Epithelial cell of proximal tubule (primary cell): Measurements from ENCODE around the gene RNF166. TPM values are rescaled to one million over a fixed set of nuclear protein-coding genes. Genes with fewer than 3 reads are reported as not detected.

ENCODE experiments used
- DNase-seq: peaks from one replicate; pipeline ENCODE4 v3.0.0-alpha.2; 2011; ENCODE audit warnings: low read depth
- H3K4me3 ChIP-seq: 2 replicates; pipeline ENCODE4 v1.5.1; 2011; ENCODE audit warnings: low read depth, mild to moderate bottlenecking, low read length
- total RNA-seq: library from RNA; depleted of rRNA; stranded (reverse); fragments of >200 nt; gene quantifications from 2 replicates; pipeline ENCODE4 v1.2.3, GENCODE V29; 2015
- TF ChIP-seq, protein P1 (sequence below): conservative IDR thresholded peaks from 2 replicates; pipeline ENCODE4 v1.5.1; 2012; ENCODE audit warnings: low read depth, mild to moderate bottlenecking, low read length

The RNF166 gene
- total RNA-seq, 1 donor from 2014 or later, result 32.8 TPM

DNA sequence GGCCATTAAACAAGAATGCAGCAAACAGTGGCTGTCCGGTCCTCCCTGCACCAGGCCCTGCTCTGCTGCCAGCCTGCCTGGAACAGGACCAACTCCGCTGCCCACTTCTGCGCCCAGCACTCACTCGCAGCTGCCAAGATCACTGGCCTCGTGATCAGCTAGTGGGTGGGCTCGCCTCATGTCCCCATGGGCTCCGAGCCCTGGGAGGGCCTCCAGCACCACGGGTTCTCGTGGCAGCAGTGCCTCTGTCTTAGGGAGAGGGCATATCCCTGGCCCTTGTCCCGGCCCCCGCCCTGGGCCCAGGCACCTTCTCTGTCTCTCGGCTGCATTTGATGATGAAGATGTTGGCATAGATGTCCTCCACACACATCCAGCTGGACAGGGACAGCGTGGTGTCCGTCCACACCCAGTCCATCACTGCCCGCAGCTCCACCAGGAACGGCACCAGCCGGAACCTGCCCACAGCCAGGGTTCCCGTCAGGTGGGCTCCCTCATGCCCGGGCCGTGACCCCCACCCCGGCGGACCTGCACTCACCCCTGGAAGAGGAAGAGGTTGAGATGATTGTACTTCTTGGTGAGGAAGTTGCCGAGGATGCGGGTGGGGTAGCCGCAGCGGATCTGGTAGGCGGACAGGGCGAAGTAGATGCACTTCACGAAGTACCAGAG, 13.2 kb upstream of the RNF166 start:
- H3K4me3 ChIP-seq, result no peak overlapping the region
- no peak for DNase-seq
- TF ChIP-seq, protein P1, sequence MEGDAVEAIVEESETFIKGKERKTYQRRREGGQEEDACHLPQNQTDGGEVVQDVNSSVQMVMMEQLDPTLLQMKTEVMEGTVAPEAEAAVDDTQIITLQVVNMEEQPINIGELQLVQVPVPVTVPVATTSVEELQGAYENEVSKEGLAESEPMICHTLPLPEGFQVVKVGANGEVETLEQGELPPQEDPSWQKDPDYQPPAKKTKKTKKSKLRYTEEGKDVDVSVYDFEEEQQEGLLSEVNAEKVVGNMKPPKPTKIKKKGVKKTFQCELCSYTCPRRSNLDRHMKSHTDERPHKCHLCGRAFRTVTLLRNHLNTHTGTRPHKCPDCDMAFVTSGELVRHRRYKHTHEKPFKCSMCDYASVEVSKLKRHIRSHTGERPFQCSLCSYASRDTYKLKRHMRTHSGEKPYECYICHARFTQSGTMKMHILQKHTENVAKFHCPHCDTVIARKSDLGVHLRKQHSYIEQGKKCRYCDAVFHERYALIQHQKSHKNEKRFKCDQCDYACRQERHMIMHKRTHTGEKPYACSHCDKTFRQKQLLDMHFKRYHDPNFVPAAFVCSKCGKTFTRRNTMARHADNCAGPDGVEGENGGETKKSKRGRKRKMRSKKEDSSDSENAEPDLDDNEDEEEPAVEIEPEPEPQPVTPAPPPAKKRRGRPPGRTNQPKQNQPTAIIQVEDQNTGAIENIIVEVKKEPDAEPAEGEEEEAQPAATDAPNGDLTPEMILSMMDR, result no peak

DNA sequence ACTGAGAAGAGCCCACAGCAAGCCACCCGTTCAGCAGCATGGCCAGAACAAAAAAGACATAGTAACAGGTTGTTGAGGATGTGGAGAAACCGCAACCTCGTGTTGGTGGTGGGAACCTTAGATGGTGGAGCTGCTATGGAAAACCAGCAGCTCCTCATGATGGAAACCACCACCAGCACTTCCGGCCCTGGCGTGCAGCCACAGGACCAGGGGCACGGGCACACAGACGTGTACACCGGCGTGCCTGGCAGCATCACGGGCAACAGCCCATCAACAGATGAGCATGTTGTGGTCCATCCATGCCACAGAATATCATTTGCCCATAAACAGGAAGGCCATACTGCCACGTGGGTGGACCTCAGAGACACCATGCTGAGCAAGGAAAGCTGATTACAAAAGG, 12.0 kb upstream of the RNF166 start:
- no peak for DNase-seq
- TF ChIP-seq, protein P1, result no peak
- H3K4me3 ChIP-seq, result no peak overlapping the region

DNA sequence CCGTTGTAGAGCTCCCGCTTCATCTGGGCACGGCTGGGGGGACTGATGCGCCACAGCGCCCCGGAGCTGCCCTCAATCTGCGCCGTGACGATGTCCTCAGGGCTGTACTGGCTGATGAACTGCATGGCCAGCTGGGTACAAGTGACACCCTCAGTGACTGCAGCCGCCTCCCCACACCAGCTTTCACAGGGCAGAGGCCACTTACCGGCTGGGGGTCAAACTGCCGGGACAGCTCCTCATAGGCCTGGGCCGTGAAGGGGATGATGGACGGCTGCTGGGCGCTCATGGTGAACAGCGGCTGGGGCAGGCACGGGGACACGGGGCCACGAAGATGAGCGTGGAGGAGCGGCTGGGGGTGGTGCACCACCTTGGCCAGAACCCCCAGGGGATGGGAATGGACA, 10.4 kb upstream of the RNF166 start:
- H3K4me3 ChIP-seq, result no peak overlapping the region
- no peak for DNase-seq
- TF ChIP-seq, protein P1, result no peak

DNA sequence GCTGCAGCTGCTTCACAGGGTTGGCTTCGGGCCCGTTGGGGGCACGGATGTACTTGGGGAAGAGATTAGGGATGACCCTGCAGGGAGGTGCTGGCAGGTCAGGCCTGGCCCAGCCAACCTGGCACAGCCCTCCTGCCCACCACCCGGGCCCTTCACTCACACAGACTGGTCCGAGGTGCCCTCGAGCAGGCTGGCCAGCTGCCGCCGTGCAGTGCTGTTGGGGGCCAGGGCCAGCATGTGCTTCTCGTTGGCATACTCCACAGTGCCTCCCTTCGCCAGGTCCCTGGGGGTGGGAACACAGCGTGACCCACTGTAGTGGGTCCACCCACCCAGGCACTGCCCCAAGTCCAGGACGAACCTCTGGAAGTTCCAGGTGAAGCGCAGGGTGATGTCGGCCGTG, 10.0 kb upstream of the RNF166 start:
- no peak for DNase-seq
- no peak overlapping the region for H3K4me3 ChIP-seq
- TF ChIP-seq, protein P1, result no peak

DNA sequence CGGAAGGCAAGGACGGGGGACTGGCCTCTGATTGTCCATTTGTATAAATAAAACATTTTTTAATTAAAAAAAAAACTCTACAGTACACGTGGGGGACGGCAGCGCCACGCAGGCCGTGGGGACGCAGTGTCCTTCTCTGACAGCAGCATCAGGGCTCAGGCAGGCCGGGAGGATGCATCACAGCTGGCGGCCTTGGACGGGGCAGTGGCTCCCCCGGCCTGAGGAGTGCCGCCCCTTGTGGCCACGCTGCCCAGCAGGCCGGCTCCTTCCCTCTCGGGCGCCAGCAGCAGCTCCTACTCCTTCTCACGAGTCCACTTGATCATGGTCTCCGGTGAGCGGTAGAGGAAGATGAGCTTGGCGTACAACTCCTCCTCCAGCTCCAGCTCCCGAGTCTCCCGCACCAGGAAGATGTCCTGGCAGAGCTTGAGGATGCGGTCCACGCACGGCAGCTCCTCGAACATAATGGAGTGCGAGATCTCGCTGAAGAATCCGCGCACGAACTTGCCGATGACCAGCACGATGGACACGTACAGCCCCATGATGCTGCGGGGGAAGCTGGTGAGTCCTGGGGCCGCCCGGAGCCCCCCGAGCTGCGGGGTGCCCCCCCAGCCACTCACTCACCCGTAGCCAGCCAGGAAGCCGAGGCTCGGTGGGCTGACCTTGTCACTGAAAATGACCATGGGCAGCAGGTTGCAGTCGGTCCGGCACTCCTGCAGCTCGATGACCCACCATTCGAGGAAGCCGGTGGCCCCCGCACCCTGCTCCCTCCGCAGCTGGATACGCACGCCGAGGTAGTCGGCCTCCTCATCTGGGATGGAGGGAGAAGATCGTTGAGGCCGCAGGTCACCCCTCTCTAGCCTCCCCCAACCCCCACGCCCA, 9.3 kb upstream of the RNF166 start:
- DNase-seq, result no peak
- TF ChIP-seq, protein P1, result no peak
- H3K4me3 ChIP-seq, result no peak overlapping the region

DNA sequence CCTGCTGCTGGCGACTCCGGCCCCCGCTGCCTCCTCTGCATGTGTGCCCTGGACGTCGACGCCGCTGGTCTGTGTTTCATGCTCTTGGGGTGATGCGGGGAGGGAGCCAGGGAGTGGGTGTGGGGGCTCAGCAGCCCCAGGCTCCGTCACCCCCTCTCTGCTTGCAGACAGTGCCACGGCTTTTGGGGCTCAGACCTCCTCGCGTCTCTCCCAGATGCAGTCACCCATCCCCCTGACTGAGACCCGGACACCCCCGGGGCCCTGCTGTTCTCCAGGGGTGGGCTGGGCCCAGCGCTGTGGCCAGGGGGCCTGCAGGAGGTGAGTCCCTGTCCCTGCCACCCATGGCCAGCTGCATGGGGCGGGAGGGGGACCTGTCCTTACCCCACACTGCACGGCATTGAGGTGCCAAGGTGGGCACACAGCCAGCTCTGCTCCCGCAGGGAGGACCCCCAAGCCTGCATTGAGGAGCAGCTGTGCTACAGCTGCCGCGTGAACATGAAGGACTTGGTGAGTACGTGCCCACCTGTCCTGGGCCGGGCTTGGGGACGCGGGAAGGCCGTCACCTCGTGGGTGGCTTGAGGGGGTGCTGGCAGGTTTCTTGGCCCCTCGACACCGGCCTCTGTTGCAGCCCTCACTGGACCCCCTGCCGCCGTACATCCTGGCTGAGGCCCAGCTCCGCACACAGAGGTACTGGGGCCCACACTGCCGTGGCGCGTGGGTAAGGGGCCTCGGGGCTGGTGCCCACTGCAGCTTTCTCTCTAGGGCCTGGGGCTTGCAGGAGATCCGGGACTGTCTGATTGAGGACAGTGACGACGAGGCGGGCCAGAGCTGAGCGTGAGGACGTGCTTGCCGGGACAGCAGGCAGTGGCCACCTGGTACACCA, 8.5 kb upstream of the RNF166 start:
- no peak overlapping the region for H3K4me3 ChIP-seq
- TF ChIP-seq, protein P1, result no peak
- no peak for DNase-seq
